HepG2 (cell line): Measurements from ENCODE around the gene COX18.

Experiments used
- EP300 ChIP-seq, 3 experiments: sonication (generic) in 1 of 3; formaldehyde crosslinking in 1 of 3; IDR thresholded peaks; 2 replicates each; pipeline versions ENCODE4 v1.5.1 to v1.6.1; 2011 to 2020; ENCODE audit warnings: low read depth in 2 of 3, low read length in 2 of 3, borderline replicate concordance in 1 of 3, improper control_type of control experiment in 1 of 3, mild to moderate bottlenecking in 1 of 3, missing genetic modification reagents in 1 of 3, moderate library complexity in 1 of 3
- JUNB ChIP-seq: sonication (generic); formaldehyde crosslinking; IDR thresholded peaks from 2 replicates; pipeline ENCODE4 v1.8.0; 2022; ENCODE audit warnings: missing genetic modification reagents, mild to moderate bottlenecking, borderline replicate concordance
- MAFF ChIP-seq: IDR thresholded peaks from 2 replicates; pipeline ENCODE4 v1.6.1; 2011; ENCODE audit warnings: low read depth, low read length, improper control_type of control experiment
- MAFK ChIP-seq, 2 experiments: IDR thresholded peaks in 1 of 2; conservative IDR thresholded peaks in 1 of 2; 2 replicates each; pipeline ENCODE4 v1.6.1; 2011; ENCODE audit warnings: improper control_type of control experiment in 2 of 2, low read length in 2 of 2
- MEIS2 ChIP-seq: sonication (generic); formaldehyde crosslinking; IDR thresholded peaks from 2 replicates; pipeline ENCODE4 v1.9.0; 2021; ENCODE audit warnings: mild to moderate bottlenecking, missing genetic modification reagents
- MYC ChIP-seq: sonication (generic); formaldehyde crosslinking; IDR thresholded peaks from 2 replicates; pipeline ENCODE4 v1.9.0; 2021; ENCODE audit warnings: missing genetic modification reagents, borderline replicate concordance
- NR2F2 ChIP-seq: IDR thresholded peaks from 2 replicates; pipeline ENCODE4 v1.6.1; 2012; ENCODE audit warnings: low read depth, inconsistent platforms, borderline replicate concordance
- RXRA ChIP-seq: sonication (generic); formaldehyde crosslinking; IDR thresholded peaks from 2 replicates; pipeline ENCODE4 v1.5.1; 2020; ENCODE audit warnings: missing genetic modification reagents
- SUZ12 ChIP-seq: fragments of 150-350 bp; IDR thresholded peaks from 2 replicates; pipeline ENCODE4 v1.6.1; 2014; ENCODE audit warnings: low read depth, low read length
- ZKSCAN8 ChIP-seq: IDR thresholded peaks from 2 replicates; pipeline ENCODE4 v1.6.1; 2016; ENCODE audit warnings: borderline replicate concordance, missing genetic modification reagents, missing compliant biosample characterization
- TF ChIP-seq, protein P1 (sequence below): sonication (generic); formaldehyde crosslinking; conservative IDR thresholded peaks from 2 replicates; pipeline ENCODE4 v1.4.0; 2020; ENCODE audit warnings: missing genetic modification reagents
- TF ChIP-seq, protein P2 (sequence below): sonication (generic); formaldehyde crosslinking; IDR thresholded peaks from 2 replicates; pipeline ENCODE4 v1.4.0; 2020; ENCODE audit warnings: missing genetic modification reagents
- TF ChIP-seq, protein P3 (sequence below): sonication (generic); formaldehyde crosslinking; IDR thresholded peaks from 2 replicates; pipeline ENCODE4 v1.5.0; 2020; ENCODE audit warnings: mild to moderate bottlenecking, missing genetic modification reagents, moderate library complexity
- TF ChIP-seq, protein P4 (sequence below): sonication (generic); formaldehyde crosslinking; IDR thresholded peaks from one replicate; pipeline ENCODE4 v1.5.1; 2020; ENCODE audit warnings: mild to moderate bottlenecking, missing genetic modification reagents; ENCODE audit errors: not compliant biosample characterization

DNA sequence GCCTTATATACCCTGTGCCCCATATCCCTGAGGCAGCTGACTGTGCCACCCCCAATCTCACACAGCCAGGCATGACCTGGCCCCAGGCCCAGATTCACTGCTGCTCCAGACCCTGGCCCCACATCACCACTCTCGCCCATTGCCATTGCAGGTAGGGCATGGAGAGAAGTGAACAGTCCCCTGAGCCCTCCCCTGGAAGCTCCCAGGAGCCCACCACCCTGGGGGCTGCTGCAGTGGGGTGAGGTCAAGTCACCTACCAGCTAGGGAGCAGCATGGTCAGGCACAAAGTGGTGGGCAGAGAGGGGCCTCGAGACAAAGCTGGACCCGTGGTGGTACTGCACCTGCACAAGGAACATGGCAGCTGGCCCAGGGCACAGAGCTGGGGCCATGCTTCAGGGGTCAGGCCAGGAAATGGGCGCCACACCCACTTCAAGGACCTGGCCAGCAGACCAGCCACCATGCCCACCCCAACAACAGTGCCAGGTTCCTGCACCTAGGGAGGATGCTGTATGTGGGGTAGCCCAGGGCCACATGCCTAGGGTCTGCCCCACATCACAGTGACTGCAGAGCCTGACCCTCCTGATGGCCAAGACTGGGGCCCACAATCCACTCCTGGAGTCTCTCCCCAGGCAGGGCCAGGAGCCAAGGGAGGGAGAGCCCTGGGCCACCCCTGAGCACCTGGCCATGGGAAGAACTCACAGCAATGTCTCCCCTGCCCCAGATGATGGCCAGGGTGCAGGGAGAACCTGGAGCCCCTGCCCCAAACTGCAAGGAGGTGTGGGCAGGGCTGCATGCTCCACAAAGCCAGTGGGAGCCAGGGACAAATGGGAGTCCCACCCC lies 58.5 kb downstream of the COX18 start:
- TF ChIP-seq RXRA (CRISPR knock-in tag), result no peak
- TF ChIP-seq EP300 (IDR thresholded peaks at IDR 0.05; ENCODE audit: low read depth in 2 of 2, low read length in 2 of 2), result no peak
- no peak for TF ChIP-seq EP300 (CRISPR knock-in tag; IDR thresholded peaks at IDR 0.05; ENCODE audit: borderline replicate concordance)
- no peak for TF ChIP-seq JUNB
- no peak for TF ChIP-seq MEIS2 (CRISPR knock-in tag)
- TF ChIP-seq MYC (CRISPR knock-in tag), result no peak
- TF ChIP-seq ZKSCAN8 (CRISPR knock-in tag), result no peak
- no peak for TF ChIP-seq MAFK (conservative IDR thresholded peaks at IDR 0.05 in 1 of 2, IDR thresholded peaks at IDR 0.05 in 1 of 2; ENCODE audit: low read length in 2 of 2)
- TF ChIP-seq NR2F2, result no peak
- no peak for TF ChIP-seq SUZ12
- TF ChIP-seq, protein P1, sequence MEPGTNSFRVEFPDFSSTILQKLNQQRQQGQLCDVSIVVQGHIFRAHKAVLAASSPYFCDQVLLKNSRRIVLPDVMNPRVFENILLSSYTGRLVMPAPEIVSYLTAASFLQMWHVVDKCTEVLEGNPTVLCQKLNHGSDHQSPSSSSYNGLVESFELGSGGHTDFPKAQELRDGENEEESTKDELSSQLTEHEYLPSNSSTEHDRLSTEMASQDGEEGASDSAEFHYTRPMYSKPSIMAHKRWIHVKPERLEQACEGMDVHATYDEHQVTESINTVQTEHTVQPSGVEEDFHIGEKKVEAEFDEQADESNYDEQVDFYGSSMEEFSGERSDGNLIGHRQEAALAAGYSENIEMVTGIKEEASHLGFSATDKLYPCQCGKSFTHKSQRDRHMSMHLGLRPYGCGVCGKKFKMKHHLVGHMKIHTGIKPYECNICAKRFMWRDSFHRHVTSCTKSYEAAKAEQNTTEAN (CRISPR knock-in tag), result no peak
- TF ChIP-seq, protein P2, sequence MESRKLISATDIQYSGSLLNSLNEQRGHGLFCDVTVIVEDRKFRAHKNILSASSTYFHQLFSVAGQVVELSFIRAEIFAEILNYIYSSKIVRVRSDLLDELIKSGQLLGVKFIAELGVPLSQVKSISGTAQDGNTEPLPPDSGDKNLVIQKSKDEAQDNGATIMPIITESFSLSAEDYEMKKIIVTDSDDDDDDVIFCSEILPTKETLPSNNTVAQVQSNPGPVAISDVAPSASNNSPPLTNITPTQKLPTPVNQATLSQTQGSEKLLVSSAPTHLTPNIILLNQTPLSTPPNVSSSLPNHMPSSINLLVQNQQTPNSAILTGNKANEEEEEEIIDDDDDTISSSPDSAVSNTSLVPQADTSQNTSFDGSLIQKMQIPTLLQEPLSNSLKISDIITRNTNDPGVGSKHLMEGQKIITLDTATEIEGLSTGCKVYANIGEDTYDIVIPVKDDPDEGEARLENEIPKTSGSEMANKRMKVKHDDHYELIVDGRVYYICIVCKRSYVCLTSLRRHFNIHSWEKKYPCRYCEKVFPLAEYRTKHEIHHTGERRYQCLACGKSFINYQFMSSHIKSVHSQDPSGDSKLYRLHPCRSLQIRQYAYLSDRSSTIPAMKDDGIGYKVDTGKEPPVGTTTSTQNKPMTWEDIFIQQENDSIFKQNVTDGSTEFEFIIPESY (CRISPR knock-in tag), result no peak
- TF ChIP-seq, protein P3, sequence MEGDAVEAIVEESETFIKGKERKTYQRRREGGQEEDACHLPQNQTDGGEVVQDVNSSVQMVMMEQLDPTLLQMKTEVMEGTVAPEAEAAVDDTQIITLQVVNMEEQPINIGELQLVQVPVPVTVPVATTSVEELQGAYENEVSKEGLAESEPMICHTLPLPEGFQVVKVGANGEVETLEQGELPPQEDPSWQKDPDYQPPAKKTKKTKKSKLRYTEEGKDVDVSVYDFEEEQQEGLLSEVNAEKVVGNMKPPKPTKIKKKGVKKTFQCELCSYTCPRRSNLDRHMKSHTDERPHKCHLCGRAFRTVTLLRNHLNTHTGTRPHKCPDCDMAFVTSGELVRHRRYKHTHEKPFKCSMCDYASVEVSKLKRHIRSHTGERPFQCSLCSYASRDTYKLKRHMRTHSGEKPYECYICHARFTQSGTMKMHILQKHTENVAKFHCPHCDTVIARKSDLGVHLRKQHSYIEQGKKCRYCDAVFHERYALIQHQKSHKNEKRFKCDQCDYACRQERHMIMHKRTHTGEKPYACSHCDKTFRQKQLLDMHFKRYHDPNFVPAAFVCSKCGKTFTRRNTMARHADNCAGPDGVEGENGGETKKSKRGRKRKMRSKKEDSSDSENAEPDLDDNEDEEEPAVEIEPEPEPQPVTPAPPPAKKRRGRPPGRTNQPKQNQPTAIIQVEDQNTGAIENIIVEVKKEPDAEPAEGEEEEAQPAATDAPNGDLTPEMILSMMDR (CRISPR knock-in tag), result no peak
- TF ChIP-seq, protein P4, sequence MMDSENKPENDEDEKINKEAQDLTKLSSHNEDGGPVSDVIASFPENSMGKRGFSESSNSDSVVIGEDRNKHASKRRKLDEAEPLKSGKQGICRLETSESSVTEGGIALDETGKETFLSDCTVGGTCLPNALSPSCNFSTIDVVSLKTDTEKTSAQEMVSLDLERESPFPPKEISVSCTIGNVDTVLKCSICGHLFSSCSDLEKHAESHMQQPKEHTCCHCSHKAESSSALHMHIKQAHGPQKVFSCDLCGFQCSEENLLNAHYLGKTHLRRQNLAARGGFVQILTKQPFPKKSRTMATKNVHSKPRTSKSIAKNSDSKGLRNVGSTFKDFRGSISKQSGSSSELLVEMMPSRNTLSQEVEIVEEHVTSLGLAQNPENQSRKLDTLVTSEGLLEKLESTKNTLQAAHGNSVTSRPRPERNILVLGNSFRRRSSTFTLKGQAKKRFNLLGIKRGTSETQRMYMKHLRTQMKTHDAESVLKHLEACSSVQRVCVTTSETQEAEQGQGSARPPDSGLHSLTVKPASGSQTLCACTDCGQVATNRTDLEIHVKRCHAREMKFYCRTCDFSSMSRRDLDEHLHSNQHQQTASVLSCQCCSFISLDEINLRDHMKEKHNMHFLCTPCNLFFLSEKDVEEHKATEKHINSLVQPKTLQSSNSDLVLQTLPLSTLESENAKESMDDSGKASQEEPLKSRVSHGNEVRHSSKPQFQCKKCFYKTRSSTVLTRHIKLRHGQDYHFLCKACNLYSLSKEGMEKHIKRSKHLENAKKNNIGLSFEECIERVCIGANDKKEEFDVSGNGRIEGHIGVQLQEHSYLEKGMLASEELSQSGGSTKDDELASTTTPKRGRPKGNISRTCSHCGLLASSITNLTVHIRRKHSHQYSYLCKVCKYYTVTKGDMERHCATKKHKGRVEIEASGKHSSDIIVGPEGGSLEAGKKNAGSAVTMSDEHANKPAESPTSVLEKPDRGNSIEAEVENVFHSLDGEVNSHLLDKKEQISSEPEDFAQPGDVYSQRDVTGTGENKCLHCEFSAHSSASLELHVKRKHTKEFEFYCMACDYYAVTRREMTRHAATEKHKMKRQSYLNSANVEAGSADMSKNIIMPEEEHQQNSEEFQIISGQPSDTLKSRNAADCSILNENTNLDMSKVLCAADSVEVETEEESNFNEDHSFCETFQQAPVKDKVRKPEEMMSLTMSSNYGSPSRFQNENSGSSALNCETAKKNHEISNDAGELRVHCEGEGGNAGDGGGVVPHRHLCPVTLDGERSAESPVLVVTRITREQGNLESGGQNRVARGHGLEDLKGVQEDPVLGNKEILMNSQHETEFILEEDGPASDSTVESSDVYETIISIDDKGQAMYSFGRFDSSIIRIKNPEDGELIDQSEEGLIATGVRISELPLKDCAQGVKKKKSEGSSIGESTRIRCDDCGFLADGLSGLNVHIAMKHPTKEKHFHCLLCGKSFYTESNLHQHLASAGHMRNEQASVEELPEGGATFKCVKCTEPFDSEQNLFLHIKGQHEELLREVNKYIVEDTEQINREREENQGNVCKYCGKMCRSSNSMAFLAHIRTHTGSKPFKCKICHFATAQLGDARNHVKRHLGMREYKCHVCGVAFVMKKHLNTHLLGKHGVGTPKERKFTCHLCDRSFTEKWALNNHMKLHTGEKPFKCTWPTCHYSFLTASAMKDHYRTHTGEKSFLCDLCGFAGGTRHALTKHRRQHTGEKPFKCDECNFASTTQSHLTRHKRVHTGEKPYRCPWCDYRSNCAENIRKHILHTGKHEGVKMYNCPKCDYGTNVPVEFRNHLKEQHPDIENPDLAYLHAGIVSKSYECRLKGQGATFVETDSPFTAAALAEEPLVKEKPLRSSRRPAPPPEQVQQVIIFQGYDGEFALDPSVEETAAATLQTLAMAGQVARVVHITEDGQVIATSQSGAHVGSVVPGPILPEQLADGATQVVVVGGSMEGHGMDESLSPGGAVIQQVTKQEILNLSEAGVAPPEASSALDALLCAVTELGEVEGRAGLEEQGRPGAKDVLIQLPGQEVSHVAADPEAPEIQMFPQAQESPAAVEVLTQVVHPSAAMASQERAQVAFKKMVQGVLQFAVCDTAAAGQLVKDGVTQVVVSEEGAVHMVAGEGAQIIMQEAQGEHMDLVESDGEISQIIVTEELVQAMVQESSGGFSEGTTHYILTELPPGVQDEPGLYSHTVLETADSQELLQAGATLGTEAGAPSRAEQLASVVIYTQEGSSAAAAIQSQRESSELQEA (CRISPR knock-in tag), result no peak
- no peak for TF ChIP-seq MAFF
